ENCODE measurements around the gene TMPRSS2.

Gene TMPRSS2

DNA sequence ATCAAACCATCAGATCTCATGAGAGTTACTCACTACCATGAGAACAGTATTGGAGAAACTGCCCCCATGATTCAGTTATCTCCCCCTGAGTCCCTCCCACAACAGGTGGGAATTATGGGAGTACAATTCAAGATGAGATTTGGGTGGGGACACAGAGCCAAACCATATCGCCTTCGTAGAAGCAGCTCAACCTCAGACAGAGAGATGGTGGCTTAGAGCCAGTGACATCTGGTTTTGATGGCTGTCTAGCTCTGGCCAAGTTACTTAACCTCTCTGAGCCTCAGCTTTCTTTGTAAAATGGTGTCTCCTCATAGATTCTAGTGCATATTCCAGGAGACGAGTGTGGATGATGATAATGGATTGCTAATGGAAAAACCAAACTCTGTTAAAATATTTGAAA lies 54.8 kb downstream of the TMPRSS2 start:
- TF ChIP-seq, protein P1, sequence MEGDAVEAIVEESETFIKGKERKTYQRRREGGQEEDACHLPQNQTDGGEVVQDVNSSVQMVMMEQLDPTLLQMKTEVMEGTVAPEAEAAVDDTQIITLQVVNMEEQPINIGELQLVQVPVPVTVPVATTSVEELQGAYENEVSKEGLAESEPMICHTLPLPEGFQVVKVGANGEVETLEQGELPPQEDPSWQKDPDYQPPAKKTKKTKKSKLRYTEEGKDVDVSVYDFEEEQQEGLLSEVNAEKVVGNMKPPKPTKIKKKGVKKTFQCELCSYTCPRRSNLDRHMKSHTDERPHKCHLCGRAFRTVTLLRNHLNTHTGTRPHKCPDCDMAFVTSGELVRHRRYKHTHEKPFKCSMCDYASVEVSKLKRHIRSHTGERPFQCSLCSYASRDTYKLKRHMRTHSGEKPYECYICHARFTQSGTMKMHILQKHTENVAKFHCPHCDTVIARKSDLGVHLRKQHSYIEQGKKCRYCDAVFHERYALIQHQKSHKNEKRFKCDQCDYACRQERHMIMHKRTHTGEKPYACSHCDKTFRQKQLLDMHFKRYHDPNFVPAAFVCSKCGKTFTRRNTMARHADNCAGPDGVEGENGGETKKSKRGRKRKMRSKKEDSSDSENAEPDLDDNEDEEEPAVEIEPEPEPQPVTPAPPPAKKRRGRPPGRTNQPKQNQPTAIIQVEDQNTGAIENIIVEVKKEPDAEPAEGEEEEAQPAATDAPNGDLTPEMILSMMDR (IDR thresholded peaks at IDR 0.05; ENCODE audit: insufficient read depth, missing control alignments): no peak
- DNase-seq (ENCODE audit: insufficient read length, low spot score) (no peak), FAIRE-seq (no peak)

DNA sequence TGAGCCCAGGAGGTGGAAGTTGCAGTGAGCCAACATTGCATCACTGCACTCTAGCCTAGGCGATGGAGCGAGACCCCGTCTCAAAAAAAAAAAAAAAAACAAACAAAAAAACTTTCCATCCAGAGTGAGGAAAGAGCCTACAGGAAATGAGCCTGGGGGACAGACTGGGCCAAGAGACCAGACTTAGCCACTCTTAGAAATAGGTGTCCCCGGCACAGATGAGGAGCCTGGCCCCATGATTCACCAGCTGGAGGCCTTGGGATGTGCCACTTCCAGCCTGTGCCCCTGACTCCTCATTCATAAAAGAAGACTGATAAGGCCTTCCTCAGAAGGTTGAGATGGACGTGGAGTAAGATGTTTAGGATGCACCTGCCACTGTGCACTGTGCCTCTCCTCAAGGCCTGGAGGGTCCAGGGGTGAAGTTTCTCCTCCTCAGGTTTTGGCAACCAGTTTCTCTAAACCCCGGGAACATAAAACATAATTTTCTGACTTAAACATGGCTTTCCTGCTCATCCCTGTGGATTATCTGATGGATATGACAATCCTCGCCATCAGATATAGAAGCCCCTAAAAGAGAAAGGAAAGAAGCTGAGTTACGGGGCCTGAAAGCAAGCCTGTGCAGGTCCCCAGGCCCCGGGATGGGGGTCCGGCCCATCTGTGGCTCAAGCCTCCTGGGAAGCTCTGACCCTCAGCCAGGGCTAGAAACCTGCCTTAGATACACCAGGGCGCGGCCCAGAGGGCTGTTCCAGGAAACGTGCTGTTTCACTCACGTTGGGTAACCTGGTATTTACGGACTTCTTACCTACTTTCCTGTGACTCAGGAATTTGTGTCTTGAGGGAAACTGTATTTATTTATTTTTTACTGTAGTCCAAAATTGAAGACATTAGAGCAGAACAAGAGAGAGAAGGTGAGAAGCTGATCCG lies 55.9 kb downstream of the TMPRSS2 start:
- DNase-seq (ENCODE audit: insufficient read length, low spot score): no peak
- FAIRE-seq: no peak
- TF ChIP-seq, protein P1 (IDR thresholded peaks at IDR 0.05; ENCODE audit: insufficient read depth, missing control alignments): no peak

DNA sequence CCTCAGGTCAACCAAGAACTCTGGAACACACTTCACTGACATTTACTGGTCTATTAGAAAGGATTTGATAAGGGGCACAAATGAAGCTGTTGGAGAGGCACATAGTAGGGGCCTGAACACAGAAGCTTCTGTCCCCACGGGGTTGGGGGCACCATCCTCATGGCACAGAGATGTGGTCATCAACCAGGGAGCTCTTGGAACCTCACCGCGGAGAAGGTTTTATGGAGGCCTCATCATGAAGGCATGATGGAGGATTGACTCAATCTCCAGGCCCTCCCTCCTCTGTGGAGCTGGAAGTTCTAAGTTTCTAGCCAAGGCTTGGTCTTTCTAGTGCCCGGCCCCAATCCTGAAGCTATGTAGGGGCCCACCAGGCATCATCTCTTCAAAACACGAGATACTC lies 58.3 kb downstream of the TMPRSS2 start:
- FAIRE-seq: no peak

DNA sequence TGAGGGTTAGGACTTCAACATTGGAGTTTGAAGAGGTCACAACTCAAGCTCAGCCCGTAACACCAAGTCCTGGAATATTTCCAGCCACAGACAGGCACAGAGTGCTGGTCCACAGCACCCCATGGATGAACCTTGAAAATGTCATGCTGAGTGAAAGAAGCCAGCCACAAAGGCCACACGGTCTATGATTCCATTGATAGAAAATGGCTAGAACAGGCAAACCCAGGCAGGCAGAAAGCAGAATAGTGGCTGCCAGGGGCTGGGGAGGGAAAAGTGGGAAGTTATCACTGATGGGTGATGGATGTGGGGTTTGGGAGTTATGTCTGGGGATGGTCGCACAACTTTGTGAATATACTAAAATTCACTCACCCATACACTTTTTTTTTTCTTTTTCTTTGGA lies 60.6 kb downstream of the TMPRSS2 start:
- TF ChIP-seq, protein P1 (IDR thresholded peaks at IDR 0.05; ENCODE audit: insufficient read depth, missing control alignments): no peak
- DNase-seq (ENCODE audit: insufficient read length, low spot score) (no peak), FAIRE-seq (no peak)

More for the DNA sequence above, 58.3 kb downstream of the TMPRSS2 start:
- no peak for DNase-seq (ENCODE audit: insufficient read length, low spot score)
- TF ChIP-seq, protein P1 (IDR thresholded peaks at IDR 0.05; ENCODE audit: insufficient read depth, missing control alignments): no peak

DNA sequence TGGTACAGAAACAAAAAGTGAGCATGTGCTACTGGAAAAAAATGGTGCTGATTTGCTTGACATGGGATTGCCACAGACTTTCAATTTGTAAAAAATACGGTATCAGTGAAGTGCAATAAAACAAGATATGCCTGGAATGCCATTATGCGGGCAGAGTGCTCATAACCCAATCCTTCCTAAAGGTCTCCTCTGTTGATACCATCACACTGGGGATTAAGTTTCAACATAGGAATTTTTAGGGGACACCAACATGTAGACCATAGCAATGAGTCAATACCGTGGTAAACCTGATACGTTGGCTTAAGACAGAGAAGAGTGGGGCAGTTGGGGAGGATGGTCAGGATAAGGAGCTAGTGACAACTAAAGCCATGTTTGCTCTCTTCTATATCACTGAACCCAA lies 61.4 kb downstream of the TMPRSS2 start:
- DNase-seq (ENCODE audit: insufficient read length, low spot score) (no peak), FAIRE-seq (no peak)
- TF ChIP-seq, protein P1 (IDR thresholded peaks at IDR 0.05; ENCODE audit: insufficient read depth, missing control alignments): no peak

DNA sequence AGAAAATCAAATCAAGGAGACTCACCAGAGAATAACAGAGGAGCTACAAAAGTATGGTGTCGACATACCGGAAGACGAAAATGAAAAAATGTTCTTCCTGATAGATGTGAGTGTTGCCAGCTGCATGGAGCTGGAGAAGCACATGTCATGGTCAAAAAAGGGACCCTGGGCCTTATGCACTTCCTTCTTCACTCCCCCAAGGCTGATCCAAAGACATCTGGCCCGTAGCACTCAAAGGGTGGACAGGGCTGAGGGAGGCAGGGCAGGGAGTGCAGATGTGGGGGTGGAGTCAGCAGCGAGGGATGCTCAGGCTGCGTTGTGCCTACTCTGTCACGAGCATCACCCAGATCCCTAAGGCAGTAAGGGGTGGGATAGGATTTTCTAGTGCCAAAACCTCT lies 62.5 kb downstream of the TMPRSS2 start:
- DNase-seq (ENCODE audit: insufficient read length, low spot score): no peak
- FAIRE-seq: no peak
- TF ChIP-seq, protein P1 (IDR thresholded peaks at IDR 0.05; ENCODE audit: insufficient read depth, missing control alignments): no peak
